DND-41 (cell line): ENCODE measurements around the gene BTBD2.

ENCODE experiments used
- EZH2 ChIP-seq: IDR thresholded peaks from 3 replicates; pipeline ENCODE4 v1.6.1; 2012; ENCODE audit warnings: borderline replicate concordance, low read depth, mild to moderate bottlenecking, moderate library complexity, low read length, inconsistent platforms; ENCODE audit not compliant: severe bottlenecking
- TF ChIP-seq, protein P1 (sequence below): IDR thresholded peaks from 2 replicates; pipeline ENCODE4 v1.5.1; 2012; ENCODE audit warnings: borderline replicate concordance, low read length, moderate library complexity, mild to moderate bottlenecking; ENCODE audit not compliant: poor library complexity, severe bottlenecking; ENCODE audit errors: extremely low read depth

DNA sequence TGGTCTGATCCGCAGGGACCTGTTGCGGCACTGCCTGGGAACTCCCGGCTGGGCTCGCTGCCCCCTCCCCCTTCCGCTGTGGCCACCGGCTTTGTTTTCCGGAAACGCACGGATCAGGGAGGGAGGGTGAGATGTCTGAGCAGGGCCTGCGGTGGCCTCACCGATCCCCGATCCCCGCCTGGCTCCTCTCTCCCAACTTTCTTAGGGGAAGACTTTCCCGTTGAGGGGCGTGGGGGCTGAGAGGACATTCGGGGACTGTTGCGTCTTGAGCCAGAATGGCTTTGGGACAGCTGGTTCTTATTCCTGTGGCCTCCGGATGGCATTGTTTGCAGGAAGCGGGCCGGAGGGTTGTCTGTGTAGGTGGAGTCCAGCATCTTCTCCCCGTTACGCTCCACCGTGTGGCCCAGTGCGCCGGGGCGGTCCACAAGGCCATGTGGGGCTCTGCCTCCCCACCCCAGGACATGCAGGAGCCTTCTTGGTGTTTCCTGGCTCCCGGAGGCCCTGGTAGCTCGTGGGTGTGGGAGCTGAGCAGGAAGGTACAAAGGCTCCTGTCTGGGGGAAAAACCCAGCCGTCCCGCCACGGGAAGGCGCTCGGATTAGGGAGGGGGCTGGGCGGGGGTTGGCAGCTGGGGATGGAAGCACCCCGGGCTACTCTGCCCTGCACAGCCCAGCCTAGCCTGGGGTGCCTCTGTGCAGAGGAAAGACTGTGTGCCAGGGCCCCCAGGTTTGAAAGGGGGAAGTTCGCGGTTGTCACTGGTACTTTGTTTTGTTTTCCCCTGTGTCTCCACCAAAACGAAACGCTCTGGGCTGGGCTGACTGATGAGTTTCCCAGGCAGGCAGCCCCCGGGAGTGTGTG, 73.2 kb downstream of the BTBD2 start:
- TF ChIP-seq, protein P1, sequence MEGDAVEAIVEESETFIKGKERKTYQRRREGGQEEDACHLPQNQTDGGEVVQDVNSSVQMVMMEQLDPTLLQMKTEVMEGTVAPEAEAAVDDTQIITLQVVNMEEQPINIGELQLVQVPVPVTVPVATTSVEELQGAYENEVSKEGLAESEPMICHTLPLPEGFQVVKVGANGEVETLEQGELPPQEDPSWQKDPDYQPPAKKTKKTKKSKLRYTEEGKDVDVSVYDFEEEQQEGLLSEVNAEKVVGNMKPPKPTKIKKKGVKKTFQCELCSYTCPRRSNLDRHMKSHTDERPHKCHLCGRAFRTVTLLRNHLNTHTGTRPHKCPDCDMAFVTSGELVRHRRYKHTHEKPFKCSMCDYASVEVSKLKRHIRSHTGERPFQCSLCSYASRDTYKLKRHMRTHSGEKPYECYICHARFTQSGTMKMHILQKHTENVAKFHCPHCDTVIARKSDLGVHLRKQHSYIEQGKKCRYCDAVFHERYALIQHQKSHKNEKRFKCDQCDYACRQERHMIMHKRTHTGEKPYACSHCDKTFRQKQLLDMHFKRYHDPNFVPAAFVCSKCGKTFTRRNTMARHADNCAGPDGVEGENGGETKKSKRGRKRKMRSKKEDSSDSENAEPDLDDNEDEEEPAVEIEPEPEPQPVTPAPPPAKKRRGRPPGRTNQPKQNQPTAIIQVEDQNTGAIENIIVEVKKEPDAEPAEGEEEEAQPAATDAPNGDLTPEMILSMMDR: peak; percentile 9
- TF ChIP-seq EZH2: no peak
